ENCODE results near the gene CPNE1. TPM values are rescaled to one million over a fixed set of nuclear protein-coding genes. Genes with fewer than 3 reads are reported as not detected.

CPNE1 gene
- total and polyA plus RNA-seq, 10 of the 15 experiments (the other 5 are each of a cell fraction or from before 2014, with no cell fraction given) = 84.9 to 209 (median 146) TPM

- TF ChIP-seq PRDM15 (CRISPR knock-in tag; IDR thresholded peaks at IDR 0.05) (no peak), ZNF217 (IDR thresholded peaks at IDR 0.05) (peak; percentile 83), NFIC (IDR thresholded peaks at IDR 0.05; ENCODE audit: low read depth, low read length) (0 out of 2 replicates have a peak, but pooled peaks have one; percentile 50), SUPT20H (IDR thresholded peaks at IDR 0.05; ENCODE audit: borderline replicate concordance, control insufficient read depth, low read depth, low read length) (no peak), CHD4 (IDR thresholded peaks at IDR 0.05) (peak; percentile 88; the same call in 1 of the 2 replicates), POLR2AphosphoS2 (IDR thresholded peaks at IDR 0.05; ENCODE audit: low read depth, low read length) (no peak), CBX3 (IDR thresholded peaks at IDR 0.05; ENCODE audit: borderline replicate concordance, low read depth) (no peak), EED (IDR thresholded peaks at IDR 0.05; ENCODE audit: low read depth) (no peak), ZNF24 (IDR thresholded peaks at IDR 0.05) (no peak), BACH1 (IDR thresholded peaks at IDR 0.05; ENCODE audit: borderline replicate concordance) (no peak), ZBED1 (IDR thresholded peaks at IDR 0.05; ENCODE audit: borderline replicate concordance) (0 out of 2 replicates have a peak, but pooled peaks have one; percentile 41), IKZF1 (conservative IDR thresholded peaks at IDR 0.05) (peak; percentile 24; the same call in 1 of the 2 replicates), SUZ12 (IDR thresholded peaks at IDR 0.05; ENCODE audit: unreplicated experiment) (no peak), EP300 (IDR thresholded peaks at IDR 0.05; ENCODE audit: borderline replicate concordance in 1 of 2, control insufficient read depth in 1 of 2, low read depth in 2 of 2, low read length in 2 of 2) (peak in 1 of 2 experiments; percentile 30; a peak in 1 of 4 replicates), NBN (IDR thresholded peaks at IDR 0.05) (peak; percentile 59; the same call in 1 of the 2 replicates), IKZF2 (IDR thresholded peaks at IDR 0.05) (peak; percentile 24 to 45; a peak in 3 of 4 replicates), CEBPZ (IDR thresholded peaks at IDR 0.05; ENCODE audit: low read depth, low read length) (no peak), ZNF384 (IDR thresholded peaks at IDR 0.05; ENCODE audit: borderline replicate concordance, low read depth, low read length) (peak; percentile 87), IRF4 (IDR thresholded peaks at IDR 0.05; ENCODE audit: low read depth, low read length) (no peak), NR2F1 (conservative IDR thresholded peaks at IDR 0.05) (peak; percentile 79), PKNOX1 (IDR thresholded peaks at IDR 0.05) (peak; percentile 73), BCL11A (IDR thresholded peaks at IDR 0.05; ENCODE audit: low read depth, low read length) (peak; percentile 48; the same call in 1 of the 2 replicates)
Observed at GRCh38 chr20:35611482-35611881, 53.2 kb downstream of the CPNE1 start (continued).

Data from GM12878 (cell line).